GDM1 (cell line): ENCODE data around the gene CDC7.

Experiments used
- DNase-seq: peaks from one replicate; lab custom pipeline; 2025; lab: John Stamatoyannopoulos, UW

CDC7 gene

DNA sequence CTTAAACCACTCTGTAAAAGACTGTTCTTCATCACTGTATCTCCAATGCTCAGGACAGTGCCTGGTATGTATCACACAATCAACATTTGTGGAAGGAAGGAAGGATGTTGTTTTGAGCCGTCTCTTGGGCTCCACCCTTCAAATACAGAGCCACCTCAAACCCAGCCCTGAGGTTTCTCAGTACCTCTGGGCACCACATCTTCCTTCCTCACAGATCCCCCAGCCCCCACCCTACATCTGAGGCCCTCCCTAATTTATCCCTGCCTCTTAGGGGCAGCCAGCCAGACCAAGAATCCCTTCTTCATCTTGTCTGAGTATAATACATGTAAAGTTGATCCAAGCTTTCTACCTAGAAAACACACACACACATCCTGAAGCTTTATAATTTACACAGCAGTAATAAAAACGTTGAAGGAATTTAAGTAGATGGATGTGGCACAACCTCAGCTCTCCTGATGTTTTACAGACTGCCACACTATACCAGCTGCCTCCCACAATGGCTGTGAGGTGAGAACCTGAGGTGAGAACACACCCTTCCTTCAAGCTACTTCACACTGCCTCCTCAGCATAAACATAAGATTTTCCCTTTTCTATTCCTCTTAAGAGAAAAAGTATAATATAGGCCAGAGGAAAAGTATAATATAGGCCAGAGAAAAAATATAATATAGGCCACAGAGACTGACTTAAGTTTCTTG is 48.5 kb downstream of the CDC7 start:
- DNase-seq, result peak; percentile 44

DNA sequence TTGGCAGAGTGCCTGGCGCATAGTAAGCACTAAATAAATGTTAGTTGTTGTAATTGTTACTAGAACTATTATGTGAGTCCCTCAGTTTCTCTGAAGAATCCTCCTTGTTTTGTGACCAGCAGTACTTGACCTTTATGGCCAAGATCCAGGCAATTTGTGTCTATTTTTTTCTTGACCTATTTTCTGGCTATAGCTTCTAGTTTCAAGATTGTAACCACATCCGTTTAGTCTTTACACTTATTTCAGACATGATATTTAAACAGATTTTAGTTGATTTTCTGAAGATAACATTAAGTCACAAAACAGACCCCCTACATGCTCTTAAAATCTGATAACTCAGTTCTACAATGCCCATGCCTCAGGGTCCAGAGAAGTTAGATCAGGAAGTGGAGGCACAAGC is 50.3 kb downstream of the CDC7 start:
- DNase-seq, result no peak

DNA sequence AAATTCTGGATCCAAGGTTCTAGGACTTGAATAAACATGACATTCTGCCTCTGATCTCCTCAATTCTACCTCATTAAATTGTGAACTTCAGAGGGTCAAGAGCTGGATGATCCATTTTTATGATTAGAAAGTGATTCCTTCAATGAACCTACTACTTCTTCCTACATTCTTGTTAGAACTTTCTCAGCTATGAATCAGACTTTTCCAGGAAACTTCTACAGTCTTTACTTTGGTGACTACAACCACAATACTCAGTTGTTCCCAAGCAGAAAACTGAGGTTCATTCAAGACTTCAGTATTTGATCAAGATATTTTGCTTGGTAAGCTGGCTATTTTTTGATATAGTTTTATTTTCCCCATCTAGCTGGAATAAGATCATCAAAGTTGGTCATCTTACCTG is 51.4 kb downstream of the CDC7 start:
- DNase-seq, result no peak

DNA sequence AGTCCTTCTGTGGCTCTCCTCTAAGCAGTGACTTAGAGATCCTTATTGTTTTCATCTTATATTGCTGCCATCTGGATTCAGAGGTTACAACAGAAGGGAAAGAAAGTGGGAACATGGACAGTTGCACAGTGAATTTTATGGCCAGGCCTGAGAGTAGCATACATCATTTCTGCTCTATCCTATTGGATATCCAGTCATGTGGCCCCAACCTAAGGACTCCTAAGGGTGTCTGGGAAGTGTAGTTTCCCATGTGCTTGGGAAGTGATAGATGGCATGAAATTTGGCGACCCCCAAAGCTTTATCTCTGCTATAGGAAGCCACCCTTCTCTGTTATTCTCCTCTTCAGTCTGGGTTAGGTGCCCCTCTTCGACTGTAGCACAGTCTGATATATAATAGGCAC is 51.9 kb downstream of the CDC7 start:
- no peak for DNase-seq

DNA sequence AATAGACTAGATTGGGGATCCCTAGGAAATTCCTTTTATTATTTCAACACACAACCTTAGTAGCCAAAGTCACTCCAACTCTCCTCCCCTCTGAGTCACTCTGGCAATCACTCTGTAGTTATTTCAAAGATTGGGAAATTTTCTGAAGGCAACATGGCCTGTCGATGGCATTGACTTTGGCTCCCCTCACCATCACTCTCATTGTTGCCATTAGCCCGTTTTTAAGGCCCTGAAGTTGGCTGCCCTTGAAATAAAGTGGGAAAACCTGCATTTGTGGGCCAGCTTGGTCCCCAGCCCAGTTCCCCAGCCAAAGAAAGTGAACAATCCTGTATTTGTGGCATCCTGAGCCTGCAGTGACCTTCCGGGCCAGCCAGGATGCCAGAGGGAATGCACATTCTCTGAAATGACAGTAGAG is 52.5 kb downstream of the CDC7 start:
- no peak for DNase-seq

DNA sequence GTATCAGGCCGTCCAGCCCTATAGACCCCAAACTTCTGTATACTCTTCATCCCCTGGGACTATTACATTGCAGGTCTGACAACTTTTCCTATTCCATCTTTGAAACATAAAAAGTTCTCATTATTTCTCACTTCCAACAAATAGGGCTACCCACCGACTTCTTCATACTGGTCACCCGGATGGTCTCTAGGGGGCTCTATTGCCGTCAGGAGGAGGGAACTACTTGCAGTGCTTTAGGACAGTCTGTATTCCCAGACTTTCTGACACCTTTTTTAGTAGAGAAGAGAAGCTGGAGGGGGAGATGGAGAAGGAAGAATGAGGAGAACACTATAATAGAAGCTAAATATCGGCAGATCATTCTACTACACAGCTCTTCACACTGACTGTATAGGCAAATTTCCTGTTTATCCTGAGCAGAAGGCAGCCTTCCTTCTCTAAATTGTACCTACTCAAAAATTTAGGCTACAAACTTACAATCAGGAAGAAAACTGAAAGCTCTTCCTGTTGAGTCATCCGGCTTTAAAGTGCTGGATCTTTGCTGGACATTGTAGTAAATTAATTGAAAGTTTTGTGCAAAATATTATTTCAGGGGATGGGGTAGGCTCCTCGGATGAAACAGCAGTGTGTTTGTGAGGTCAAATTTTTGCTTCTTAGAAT is 54.6 kb downstream of the CDC7 start:
- no peak for DNase-seq

DNA sequence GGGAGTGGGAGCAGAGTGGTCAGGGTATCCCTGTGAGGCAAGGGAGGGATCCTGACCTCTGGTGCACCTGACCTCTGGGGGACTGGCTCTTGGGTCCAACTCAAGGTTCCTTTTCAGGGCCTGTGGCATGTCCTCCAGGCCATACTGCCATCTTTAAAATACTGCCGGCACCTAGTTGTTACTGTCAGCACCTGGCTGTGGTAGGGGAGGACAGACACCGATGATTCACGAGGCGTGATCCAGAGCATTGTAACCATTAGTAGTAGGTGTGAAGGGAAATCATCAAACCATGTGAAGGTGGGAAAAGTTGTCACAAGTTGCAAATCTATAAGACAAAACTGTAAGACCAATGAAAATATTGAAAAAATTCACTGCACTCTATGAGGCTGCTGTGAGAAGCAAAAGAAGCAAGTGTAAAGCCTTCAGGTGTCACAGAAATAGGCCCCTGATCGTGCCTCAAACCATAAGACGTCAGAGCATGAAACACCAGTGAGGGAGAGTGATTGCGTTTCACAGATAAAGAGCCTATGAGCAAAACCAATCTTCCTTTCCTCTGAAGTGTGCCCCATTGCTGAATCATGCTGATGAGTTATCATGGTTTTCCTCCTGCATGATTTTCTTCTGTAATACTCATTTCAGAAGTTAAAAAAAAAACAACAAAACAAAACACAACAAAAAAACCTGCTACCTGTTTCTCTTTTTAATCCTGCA is 55.3 kb downstream of the CDC7 start:
- no peak for DNase-seq

DNA sequence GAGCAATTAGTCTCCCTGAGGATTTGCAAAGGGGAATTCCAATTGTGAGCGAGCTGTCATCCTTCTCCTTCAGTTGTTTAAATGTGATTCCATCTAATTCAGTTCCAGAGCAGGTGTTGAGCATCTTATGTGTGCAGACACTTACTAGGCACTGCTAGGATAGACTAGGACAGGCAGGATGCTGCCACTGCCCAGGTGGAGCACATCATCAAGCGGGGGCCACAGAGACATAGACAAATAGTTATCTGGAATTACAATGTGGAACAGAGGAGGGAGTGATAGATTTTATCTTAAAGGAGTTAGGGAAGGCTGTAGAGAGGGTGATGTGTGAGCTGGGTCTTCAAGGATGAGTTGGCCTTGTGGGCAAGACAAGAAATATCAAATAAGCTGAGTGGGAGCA is 55.9 kb downstream of the CDC7 start:
- no peak for DNase-seq

DNA sequence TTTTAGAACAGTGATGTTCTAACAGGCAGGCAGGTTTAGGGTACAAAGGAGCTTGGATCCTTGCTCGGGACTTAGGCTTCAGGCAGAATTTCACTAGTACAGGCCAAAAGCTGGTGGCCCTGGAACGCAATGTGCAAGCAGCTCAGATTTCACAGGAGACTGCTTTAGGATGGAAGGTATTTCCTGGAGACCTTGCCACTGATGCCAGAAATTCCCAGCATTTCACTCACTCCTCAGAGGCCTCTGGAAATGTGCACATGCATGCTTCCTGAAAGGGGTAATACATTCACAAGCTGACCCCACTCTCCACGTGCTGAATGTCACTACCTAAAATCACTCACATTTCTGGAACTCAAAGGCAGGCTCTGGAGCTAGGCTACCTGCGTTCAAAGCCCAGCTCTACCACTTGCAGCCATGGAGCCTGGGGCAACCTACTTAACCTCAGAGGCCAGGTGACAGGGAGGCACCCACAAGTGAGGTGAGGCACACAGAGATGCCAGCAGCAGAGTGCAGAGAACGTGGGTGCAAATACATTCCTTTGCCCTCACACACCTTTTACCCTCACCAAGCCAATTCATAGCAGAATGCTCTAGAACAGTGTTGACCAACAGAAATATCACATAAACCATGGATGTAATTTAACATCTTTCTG is 56.5 kb downstream of the CDC7 start:
- no peak for DNase-seq

DNA sequence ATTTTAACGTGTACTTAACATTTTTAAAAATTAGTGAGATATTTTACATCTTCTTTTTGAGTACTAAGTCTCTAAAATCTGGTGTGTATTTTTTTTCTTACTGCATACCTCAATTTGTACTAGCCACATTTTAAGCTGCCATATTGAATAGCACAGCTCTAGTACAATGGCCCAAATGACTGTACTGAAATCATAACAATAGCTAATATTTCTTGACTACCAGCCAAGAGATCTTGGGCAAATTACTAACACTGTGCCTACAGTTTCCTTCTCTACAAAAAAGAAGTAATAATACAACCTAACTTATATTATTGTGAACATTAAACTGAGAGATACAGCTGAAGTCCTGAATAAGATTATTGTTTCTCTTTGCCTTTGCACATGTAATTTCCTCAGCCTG is 57.2 kb downstream of the CDC7 start:
- no peak for DNase-seq

DNA sequence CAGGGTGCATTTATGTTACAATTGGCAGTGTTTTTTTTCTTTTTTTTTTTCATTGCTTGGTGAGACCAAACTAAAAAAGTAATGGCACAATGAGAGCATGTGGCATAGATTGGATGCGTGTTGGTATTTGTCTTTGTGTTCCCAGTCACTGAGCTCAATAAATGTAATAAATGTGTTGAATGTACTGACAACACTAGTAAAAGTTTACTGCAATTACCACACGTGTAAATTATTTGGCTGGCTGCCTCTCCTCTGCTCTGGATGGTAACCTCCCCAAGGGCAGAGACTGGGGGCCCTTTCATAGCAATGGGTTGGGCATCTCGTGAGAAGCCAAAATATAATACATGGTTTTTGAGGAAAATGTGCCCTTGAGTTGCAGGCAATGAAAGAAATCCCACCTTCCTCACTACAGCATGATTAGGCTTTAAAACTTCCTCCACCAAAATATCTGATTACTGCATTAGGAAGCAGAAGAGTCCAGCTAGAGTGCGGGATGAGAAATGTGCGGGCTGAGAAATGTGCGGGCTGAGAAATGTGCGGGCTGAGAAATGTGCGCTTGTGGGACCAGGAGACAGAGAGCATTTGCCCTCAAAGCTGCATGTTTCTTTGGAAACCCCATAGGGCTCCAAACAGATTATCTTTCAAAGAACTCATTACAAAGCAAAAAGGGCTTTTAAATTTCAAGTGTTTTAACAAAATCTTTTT is 58.5 kb downstream of the CDC7 start:
- no peak for DNase-seq

DNA sequence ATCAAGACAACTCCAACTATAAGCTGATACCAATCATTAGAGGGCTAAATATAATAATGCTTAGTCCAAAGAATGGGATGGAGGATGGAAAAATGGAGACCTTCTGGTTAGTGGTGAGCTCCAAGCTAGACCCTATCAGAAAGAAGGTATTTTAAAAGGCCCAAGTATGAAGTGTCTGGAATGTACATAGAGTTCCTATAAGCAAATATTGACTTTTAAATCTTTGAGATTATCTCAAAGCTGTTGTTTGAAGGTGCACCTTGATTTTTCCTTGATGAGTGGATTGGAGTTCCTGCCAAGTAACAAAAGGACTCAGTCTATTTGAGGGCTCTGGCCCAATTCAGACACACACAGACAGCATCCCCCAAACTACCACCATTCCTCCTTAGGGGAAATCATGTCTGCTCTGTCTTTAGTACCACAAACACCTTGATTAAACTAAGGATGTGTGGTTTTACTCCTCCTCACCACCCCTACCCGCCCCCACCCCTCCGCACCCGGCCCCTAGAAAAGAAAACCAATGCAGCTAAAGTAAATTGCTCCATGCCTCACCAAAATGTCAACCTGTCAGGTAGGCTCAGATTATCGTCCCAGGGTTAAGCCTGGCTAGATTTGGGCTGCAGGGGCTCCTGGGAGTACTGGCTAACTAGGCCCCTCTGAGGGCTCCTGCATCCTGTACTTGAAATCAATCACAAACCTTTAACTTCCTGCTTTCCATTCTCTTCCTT is 59.4 kb downstream of the CDC7 start:
- DNase-seq, result no peak

DNA sequence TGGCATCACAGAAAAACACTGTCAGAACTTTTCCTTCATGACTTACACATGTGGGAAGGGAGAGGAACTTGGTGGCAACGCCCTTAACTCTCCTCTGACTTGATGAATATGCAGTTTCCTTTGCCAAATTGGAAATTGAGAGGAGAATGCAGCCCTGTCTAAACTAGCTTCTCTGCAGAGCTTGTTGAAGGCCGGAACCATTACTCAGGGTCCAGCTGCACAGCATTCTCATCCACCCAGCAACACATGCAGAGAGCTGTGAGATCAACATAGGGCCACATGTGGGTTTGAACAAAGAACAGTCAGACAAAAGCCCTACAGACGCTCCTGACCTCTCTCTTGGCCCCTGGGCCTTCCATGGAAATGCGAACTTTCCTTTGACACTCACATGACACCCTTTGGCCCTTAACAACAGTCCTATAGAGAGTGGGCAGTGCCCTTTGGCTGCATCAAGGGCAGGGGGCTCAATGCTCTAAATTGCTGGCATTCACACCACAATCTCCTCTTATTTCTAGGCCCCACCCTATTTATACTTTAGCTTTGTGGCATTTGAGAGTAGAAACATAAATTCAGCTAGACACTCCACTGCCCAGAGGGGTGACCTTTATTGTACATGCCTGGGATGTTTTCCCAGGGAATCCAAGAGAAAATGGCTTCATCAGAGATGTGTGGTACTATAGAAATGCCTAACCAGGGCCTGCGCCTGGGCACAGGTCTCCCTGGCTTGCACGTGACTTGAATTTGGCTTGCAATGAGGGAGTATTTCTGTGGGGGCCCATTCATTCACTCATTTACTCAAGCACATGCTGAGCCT is 64.4 kb downstream of the CDC7 start:
- no peak for DNase-seq

DNA sequence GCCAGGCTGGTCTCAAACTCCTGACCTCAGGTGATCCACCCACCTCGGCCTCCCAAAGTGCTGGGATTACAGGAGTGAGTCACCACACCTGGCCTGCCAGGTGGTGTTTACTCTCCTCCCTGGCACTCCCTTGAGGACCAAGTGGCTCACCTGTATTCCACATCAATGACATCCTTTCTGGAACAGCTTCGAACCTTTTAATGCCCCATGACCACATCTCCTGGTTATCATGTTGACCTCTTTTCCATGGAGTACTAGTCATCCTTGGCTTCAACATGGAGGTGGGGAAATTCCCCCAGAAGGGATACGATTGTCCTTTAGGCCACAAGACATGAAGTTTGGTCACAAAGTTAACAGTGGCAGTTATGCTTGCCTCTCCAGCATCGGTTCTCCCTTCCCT is 66.9 kb downstream of the CDC7 start:
- DNase-seq, result no peak

DNA sequence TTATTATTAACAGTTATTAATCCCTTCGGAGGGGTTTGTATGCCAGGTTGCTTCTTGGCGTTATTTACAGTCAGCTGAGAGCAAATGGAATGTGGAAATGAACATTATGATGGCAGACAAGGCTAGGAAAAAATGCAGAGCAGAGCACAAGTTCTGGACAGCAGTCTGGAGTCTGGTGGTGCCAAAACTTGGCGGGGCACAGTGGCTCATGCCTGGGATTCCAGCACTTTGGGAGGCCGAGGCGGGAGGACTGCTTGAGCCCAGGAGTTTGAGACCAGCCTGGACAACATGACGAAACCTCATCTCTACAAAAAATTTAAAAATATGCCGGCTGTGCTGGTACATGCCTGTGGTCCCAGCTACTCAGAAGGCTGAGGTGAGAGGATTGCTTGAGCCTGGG is 67.6 kb downstream of the CDC7 start:
- DNase-seq, result no peak

DNA sequence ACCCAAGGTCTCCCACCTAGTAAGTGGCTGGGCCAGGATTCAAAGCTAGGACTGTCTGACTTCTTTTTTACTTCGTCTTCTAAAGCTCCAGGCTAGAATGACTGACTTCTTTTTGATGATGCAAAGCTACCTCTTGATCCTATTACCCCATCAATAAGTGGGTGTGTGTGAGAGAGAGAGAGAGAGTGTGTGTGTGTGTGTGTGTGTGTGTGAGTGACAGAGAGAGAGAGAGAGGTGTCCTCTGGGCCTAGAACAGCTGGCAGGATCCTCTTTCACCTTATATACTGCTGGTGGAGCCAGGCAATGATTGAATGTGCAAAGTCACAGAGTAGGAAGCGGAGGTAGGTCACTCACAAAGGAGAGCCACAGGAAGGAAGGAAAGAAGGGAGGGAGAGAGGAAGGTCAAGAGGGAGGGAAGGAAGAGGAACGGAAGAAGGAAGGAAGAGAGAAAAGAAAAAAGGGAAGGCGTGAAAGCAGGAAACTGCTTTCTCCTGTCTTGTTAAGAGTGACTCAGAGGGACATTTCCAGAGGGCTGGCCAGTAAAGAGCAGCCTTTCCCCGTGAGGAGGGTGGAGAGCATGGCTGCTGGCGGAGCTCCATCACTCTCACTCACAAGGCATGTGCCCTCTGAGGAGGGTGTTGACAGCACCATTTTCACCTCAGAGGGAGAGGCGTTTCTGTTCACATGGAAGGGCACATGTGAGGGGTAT is 68.9 kb downstream of the CDC7 start:
- DNase-seq, result no peak

DNA sequence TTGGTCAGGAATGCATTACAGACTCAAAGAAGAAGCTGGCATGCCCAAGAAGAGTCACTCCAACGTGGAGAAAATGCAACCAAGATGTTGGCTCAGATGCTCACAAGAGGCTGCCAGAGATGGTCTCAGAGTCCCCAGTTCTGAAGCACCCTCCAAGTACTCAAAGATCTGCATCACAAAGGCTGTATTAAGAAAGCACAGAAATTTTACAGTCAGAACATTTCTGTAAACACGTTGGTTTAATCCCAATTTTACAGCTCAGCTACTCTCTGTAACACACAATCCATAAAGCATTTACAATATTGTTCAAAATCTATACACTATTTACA is 69.4 kb downstream of the CDC7 start:
- DNase-seq, result no peak

DNA sequence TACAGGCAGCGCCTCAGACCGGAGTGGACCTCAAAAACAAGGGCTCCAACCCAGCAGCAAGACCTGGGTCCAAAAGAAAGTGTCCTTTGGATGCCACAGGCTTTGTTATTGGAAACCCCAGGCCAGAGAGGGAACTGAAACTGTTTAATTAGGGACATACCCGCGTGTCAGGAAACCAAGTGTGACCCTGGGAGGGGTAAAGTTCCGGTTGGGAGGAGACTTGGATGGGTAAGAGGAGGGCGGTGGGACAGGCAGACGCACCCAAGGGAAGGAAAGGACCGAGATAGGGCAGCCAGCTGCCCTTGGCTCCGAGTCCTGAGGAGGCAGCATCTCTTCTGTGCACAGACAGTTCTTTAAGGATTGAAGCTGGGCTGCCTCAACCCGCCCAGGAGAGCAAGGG is 71.4 kb downstream of the CDC7 start:
- no peak for DNase-seq
